Liver (tissue), 9 donors: Measurements from ENCODE around the gene TINAGL1. TPM values are rescaled to one million over a fixed set of nuclear protein-coding genes. Genes with fewer than 3 reads are reported as not detected.

Experiments
- DNase-seq: peaks from one replicate; pipeline ENCODE4 v3.0.0-alpha.2; 2017; ENCODE audit warnings: low spot score
- H3K27ac ChIP-seq, 2 donors: one replicate each; pipeline ENCODE4 v1.7.0; 2013; ENCODE audit warnings: inconsistent platforms in 2 of 2, low read length in 2 of 2, control low read depth in 1 of 2, low read depth in 1 of 2, mild to moderate bottlenecking in 1 of 2
- H3K27me3 ChIP-seq, 4 donors: one replicate each; pipeline versions ENCODE4 v1.6.1 to v1.7.0; 2013; ENCODE audit warnings: low read length in 3 of 4, inconsistent platforms in 1 of 4, mild to moderate bottlenecking in 1 of 4, moderate library complexity in 1 of 4; ENCODE audit not compliant: control insufficient read depth in 4 of 4, insufficient read depth in 4 of 4
- H3K36me3 ChIP-seq, 4 donors: one replicate each; pipeline versions ENCODE4 v1.6.1 to v1.7.0; 2013; ENCODE audit warnings: low read length in 3 of 4, mild to moderate bottlenecking in 3 of 4, low read depth in 1 of 4, moderate library complexity in 1 of 4; ENCODE audit not compliant: control insufficient read depth in 4 of 4, insufficient read depth in 3 of 4
- H3K4me1 ChIP-seq, 4 donors: one replicate each; pipeline versions ENCODE4 v1.6.1 to v1.7.0; 2013; ENCODE audit warnings: low read length in 3 of 4, mild to moderate bottlenecking in 3 of 4, moderate library complexity in 1 of 4; ENCODE audit not compliant: control insufficient read depth in 4 of 4, insufficient read depth in 4 of 4
- H3K4me3 ChIP-seq, 3 donors: one replicate each; pipeline versions ENCODE4 v1.6.1 to v1.7.0; 2013; ENCODE audit warnings: low read length in 3 of 3, control low read depth in 1 of 3, low read depth in 1 of 3, mild to moderate bottlenecking in 1 of 3
- H3K9ac ChIP-seq, 2 donors: one replicate each; pipeline ENCODE4 v1.7.0; 2013; ENCODE audit warnings: low read length in 2 of 2, mild to moderate bottlenecking in 2 of 2, moderate library complexity in 2 of 2, control low read depth in 1 of 2, low read depth in 1 of 2
- H3K9me3 ChIP-seq, 4 donors: one replicate each; pipeline versions ENCODE4 v1.6.1 to v1.7.0; 2013; ENCODE audit warnings: low read length in 3 of 4; ENCODE audit not compliant: control insufficient read depth in 4 of 4
- ATF3 ChIP-seq: IDR thresholded peaks from 2 replicates; pipeline ENCODE4 v1.6.1; 2016; ENCODE audit warnings: antibody characterized with exemption
- CTCF ChIP-seq: fragments of 150-350 bp; IDR thresholded peaks from 2 replicates; pipeline ENCODE4 v1.5.1; 2017; ENCODE audit warnings: improper control_type of control experiment, low read depth, low read length; ENCODE audit not compliant: missing input control
- EGR1 ChIP-seq, 2 donors: IDR thresholded peaks; 2 replicates each; pipeline ENCODE4 v1.6.1; 2016 to 2018; ENCODE audit warnings: antibody characterized with exemption in 2 of 2, low read depth in 2 of 2
- FOXA1 ChIP-seq: IDR thresholded peaks from 2 replicates; pipeline ENCODE4 v1.6.1; 2016; ENCODE audit warnings: antibody characterized with exemption
- FOXA2 ChIP-seq: IDR thresholded peaks from 2 replicates; pipeline ENCODE4 v1.6.1; 2016; ENCODE audit warnings: antibody characterized with exemption
- GABPA ChIP-seq, 2 donors: IDR thresholded peaks in 1 of 2; conservative IDR thresholded peaks in 1 of 2; 2 replicates each; pipeline ENCODE4 v1.6.1; 2016; ENCODE audit warnings: antibody characterized with exemption in 2 of 2, mild to moderate bottlenecking in 1 of 2, moderate library complexity in 1 of 2
- HNF4A ChIP-seq, 2 donors: conservative IDR thresholded peaks; 2 replicates each; pipeline ENCODE4 v1.6.1; 2016; ENCODE audit warnings: antibody characterized with exemption in 2 of 2, mild to moderate bottlenecking in 2 of 2
- HNF4G ChIP-seq: IDR thresholded peaks from 2 replicates; pipeline ENCODE4 v1.6.1; 2016; ENCODE audit warnings: antibody characterized with exemption
- JUND ChIP-seq, 2 donors: IDR thresholded peaks; 2 replicates each; pipeline ENCODE4 v1.6.1; 2016; ENCODE audit warnings: antibody characterized with exemption in 2 of 2
- MAX ChIP-seq: IDR thresholded peaks from 2 replicates; pipeline ENCODE4 v1.6.1; 2016; ENCODE audit warnings: antibody characterized with exemption
- NR2F2 ChIP-seq: IDR thresholded peaks from 2 replicates; pipeline ENCODE4 v1.6.1; 2016; ENCODE audit warnings: antibody characterized with exemption
- RAD21 ChIP-seq, 2 donors: IDR thresholded peaks; 2 replicates each; pipeline ENCODE4 v1.6.1; 2016; ENCODE audit warnings: antibody characterized with exemption in 2 of 2, mild to moderate bottlenecking in 2 of 2
- REST ChIP-seq: IDR thresholded peaks from 2 replicates; pipeline ENCODE4 v1.6.1; 2016; ENCODE audit warnings: antibody characterized with exemption, mild to moderate bottlenecking
- RXRA ChIP-seq, 2 donors: IDR thresholded peaks; 2 replicates each; pipeline ENCODE4 v1.6.1; 2017 to 2018; ENCODE audit warnings: antibody characterized with exemption in 2 of 2, mild to moderate bottlenecking in 1 of 2
- SP1 ChIP-seq: IDR thresholded peaks from 2 replicates; pipeline ENCODE4 v1.6.1; 2018; ENCODE audit warnings: antibody characterized with exemption, mild to moderate bottlenecking
- TAF1 ChIP-seq: conservative IDR thresholded peaks from 2 replicates; pipeline ENCODE4 v1.6.1; 2016; ENCODE audit warnings: antibody characterized with exemption, mild to moderate bottlenecking
- YY1 ChIP-seq: IDR thresholded peaks from 2 replicates; pipeline ENCODE4 v1.6.1; 2016; ENCODE audit warnings: antibody characterized with exemption, mild to moderate bottlenecking
- ZBTB33 ChIP-seq: IDR thresholded peaks from 2 replicates; pipeline ENCODE4 v1.6.1; 2016; ENCODE audit warnings: antibody characterized with exemption
- WGBS: extraction: QIAGEN DNeasy Blood & Tissue Kit; methylation state at CpG from one replicate; pipeline ENCODE4 v1.1.7; 2013; 5-methylcytosine and 5-hydroxymethylcytosine counted together
- polyA plus RNA-seq, 2 donors: library from polyadenylated mRNA; stranded (reverse) in 1 of 2; unstranded in 1 of 2; fragments of 200-250 nt in 1 of 2; fragments of >200 nt in 1 of 2; fragmentation: Nextera tagmentation in 1 of 2; extraction: Ambion mirVana in 1 of 2; gene quantifications; one replicate each; pipeline versions ENCODE4 v1.2.1 to v1.2.3, GENCODE V29; 2013 to 2015
- total RNA-seq, 2 donors: library from RNA; depleted of rRNA; stranded (reverse); fragments of >200 nt; gene quantifications; one replicate each; pipeline ENCODE4 v1.2.3, GENCODE V29; 2014
- donor health status: healthy.
- donor health status: healthy.
- donor health status: healthy.
- donor health status: healthy.
- donor health status: healthy.

The TINAGL1 gene
- total and polyA plus RNA-seq, 4 donors, result 8.7 to 52.9 (median 25.6) TPM

- Histone ChIP-seq H3K27ac (no peak overlapping the region), H3K36me3 (no peaks in the 10 kb centered on the region), H3K9me3 (no peaks in the 10 kb centered on the region), H3K27me3 (no peaks in the 10 kb centered on the region), H3K4me1 (no peaks in the 10 kb centered on the region), H3K4me3 (no peak overlapping the region), H3K9ac (no peak overlapping the region)
- 71% methylated on average over 4 of the region's 4 CpGs for WGBS
- no peak for DNase-seq
- TF ChIP-seq ATF3 (no peak), EGR1 (IDR thresholded peaks at IDR 0.05; ENCODE audit: low read depth in 2 of 2) (no peak), FOXA1 (no peak), NR2F2 (no peak), HNF4A (conservative IDR thresholded peaks at IDR 0.05) (no peak), CTCF (no peak), GABPA (IDR thresholded peaks at IDR 0.05 in 1 of 2, conservative IDR thresholded peaks at IDR 0.05 in 1 of 2) (no peak), RXRA (IDR thresholded peaks at IDR 0.05) (no peak)
Observed at GRCh38 chr1:31529999-31530684, 46.2 kb upstream of the TINAGL1 start.

- WGBS, result 79% methylated on average over 10 of the region's 10 CpGs
- no peak for TF ChIP-seq ATF3
- no peak for TF ChIP-seq GABPA (IDR thresholded peaks at IDR 0.05 in 1 of 2, conservative IDR thresholded peaks at IDR 0.05 in 1 of 2)
- TF ChIP-seq TAF1, result no peak
- TF ChIP-seq CTCF, result no peak
- TF ChIP-seq REST, result no peak
- TF ChIP-seq EGR1 (IDR thresholded peaks at IDR 0.05; ENCODE audit: low read depth in 2 of 2), result no peak
- TF ChIP-seq NR2F2, result no peak
- no peak for TF ChIP-seq SP1
- no peak for TF ChIP-seq HNF4G
- no peak for TF ChIP-seq FOXA1
- no peak for TF ChIP-seq FOXA2
- TF ChIP-seq YY1, result no peak
- TF ChIP-seq ZBTB33, result no peak
- TF ChIP-seq JUND (IDR thresholded peaks at IDR 0.05), result no peak
- TF ChIP-seq RAD21 (IDR thresholded peaks at IDR 0.05), result no peak
- no peak for TF ChIP-seq MAX
- no peak for TF ChIP-seq RXRA (IDR thresholded peaks at IDR 0.05)
- no peak for TF ChIP-seq HNF4A (conservative IDR thresholded peaks at IDR 0.05)
- no peak overlapping the region for H3K27ac ChIP-seq
- H3K9ac ChIP-seq, result no peak overlapping the region
- H3K4me1 ChIP-seq, result no peaks in the 10 kb centered on the region
- no peaks in the 10 kb centered on the region for H3K9me3 ChIP-seq
- H3K36me3 ChIP-seq, result no peaks in the 10 kb centered on the region
- H3K4me3 ChIP-seq, result no peak overlapping the region
- no peak for DNase-seq
- no peaks in the 10 kb centered on the region for H3K27me3 ChIP-seq
Observed at GRCh38 chr1:31531177-31531999, 44.9 kb upstream of the TINAGL1 start.
